Common myeloid progenitor, CD34-positive (primary cell): ENCODE data around the gene SLC17A3.

ENCODE experiments used
- CTCF ChIA-PET: fragments of 350-600 bp; sonication (Branson Sonifier 250); formaldehyde crosslinking; loops from one replicate; lab custom pipeline; 2021; ENCODE audit warnings: antibody characterized with exemption; lab: Charles Lee
- POLR2A ChIA-PET: fragments of 350-600 bp; sonication (Branson Sonifier 250); formaldehyde crosslinking; loops from one replicate; lab custom pipeline; 2021; ENCODE audit warnings: antibody characterized with exemption; lab: Charles Lee
- DNase-seq, 3 donors: peaks; one replicate each; pipeline versions ENCODE4 v3.0.0 to v3.0.0-alpha.2; 2013
- H3K27ac ChIP-seq, 2 experiments: 1 replicate in 1 of 2; 2 replicates in 1 of 2; pipeline ENCODE4 v1.7.0; 2013; ENCODE audit warnings: inconsistent platforms in 2 of 2, low read length in 2 of 2, mild to moderate bottlenecking in 2 of 2, low read depth in 1 of 2, moderate library complexity in 1 of 2; ENCODE audit not compliant: severe bottlenecking in 2 of 2, insufficient read depth in 1 of 2, poor library complexity in 1 of 2
- H3K27me3 ChIP-seq, 5 experiments: replicated peaks in 2 of 5; 1 replicate in 3 of 5; 2 replicates in 2 of 5; pipeline versions ENCODE4 v1.6.1 to v1.7.0; 2013; ENCODE audit warnings: low read length in 4 of 5, mild to moderate bottlenecking in 2 of 5, moderate library complexity in 2 of 5, inconsistent platforms in 1 of 5; ENCODE audit not compliant: insufficient read depth in 5 of 5, control insufficient read depth in 4 of 5
- H3K36me3 ChIP-seq, 4 experiments: 1 replicate in 2 of 4; 2 replicates in 2 of 4; pipeline versions ENCODE4 v1.6.1 to v1.7.0; 2013; ENCODE audit warnings: low read length in 3 of 4, control low read depth in 1 of 4, mild to moderate bottlenecking in 1 of 4; ENCODE audit not compliant: control insufficient read depth in 4 of 4, insufficient read depth in 4 of 4
- H3K4me1 ChIP-seq, 4 experiments: 1 replicate in 3 of 4; 2 replicates in 1 of 4; pipeline versions ENCODE4 v1.6.1 to v1.7.1; 2013; ENCODE audit warnings: low read length in 3 of 4, mild to moderate bottlenecking in 3 of 4, control low read depth in 1 of 4, inconsistent platforms in 1 of 4, moderate library complexity in 1 of 4; ENCODE audit not compliant: control insufficient read depth in 4 of 4, insufficient read depth in 4 of 4; ENCODE audit errors: control extremely low read depth in 1 of 4
- H3K4me3 ChIP-seq, 7 experiments: 1 replicate in 4 of 7; 2 replicates in 3 of 7; pipeline versions ENCODE4 v1.5.1 to v1.7.0; 2013; ENCODE audit warnings: mild to moderate bottlenecking in 7 of 7, low read length in 6 of 7, moderate library complexity in 6 of 7, inconsistent platforms in 2 of 7, low read depth in 2 of 7, control low read depth in 1 of 7; ENCODE audit not compliant: insufficient read depth in 4 of 7, control insufficient read depth in 1 of 7; ENCODE audit errors: extremely low read depth in 1 of 7
- H3K9me3 ChIP-seq, 5 experiments: 1 replicate in 4 of 5; 2 replicates in 1 of 5; pipeline versions ENCODE4 v1.6.1 to v1.7.1; 2013; ENCODE audit warnings: low read length in 4 of 5, mild to moderate bottlenecking in 2 of 5, inconsistent platforms in 1 of 5, low read depth in 1 of 5, moderate library complexity in 1 of 5; ENCODE audit not compliant: control insufficient read depth in 4 of 5, insufficient read depth in 2 of 5; ENCODE audit errors: control extremely low read depth in 1 of 5
- WGBS: methylation state at CpG from one replicate; pipeline ENCODE4 v1.1.5; 2013; ENCODE audit not compliant: insufficient coverage; 5-methylcytosine and 5-hydroxymethylcytosine counted together

SLC17A3 gene

DNA sequence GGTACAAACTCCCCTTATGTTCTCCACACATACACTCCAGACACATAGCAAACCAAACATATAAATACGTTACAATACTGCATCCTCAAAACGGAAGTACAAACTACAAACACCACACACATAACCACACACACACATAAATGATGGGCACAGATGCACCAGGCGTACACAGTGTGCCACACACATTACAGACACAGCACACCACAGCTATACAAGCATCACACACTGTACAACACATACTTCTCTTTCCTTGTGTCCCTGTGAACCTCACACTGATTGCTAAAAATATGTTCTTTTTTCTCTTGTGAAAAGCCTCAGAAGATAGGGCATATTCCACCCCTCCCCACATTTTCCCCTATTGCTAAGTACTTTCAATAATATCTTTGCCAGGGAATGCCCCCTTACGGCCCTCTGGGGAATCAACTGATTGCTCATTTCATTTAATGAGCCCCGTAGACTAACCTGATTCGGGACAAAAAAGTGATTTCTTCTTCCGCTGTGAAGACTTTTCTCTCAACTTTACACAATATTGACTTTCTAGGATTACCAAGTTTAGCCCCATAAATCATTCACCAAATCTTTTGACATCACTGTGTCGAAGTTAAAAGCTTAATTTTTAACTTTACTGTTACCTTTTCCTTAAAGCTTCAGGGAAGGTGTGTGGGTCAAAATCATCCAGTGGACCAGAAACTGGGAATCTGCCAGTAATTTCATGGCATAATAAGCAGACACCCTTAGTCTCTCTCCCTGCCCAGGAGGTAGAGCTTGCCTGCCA lies 42.3 kb downstream of the SLC17A3 start, which contains the start of gene SLC17A1:
Gene SLC17A1 (minus strand): TSS at position 521 of the 775 bp plus-strand sequence. CDS start 1,495 bp downstream, outside the sequence.
- no peaks in the 10 kb centered on the region for H3K36me3 ChIP-seq
- H3K27ac ChIP-seq, result no peak within 1 kb of the TSS
- H3K4me3 ChIP-seq, result no peak within 1 kb of the TSS
- no peaks in the 10 kb centered on the region for H3K9me3 ChIP-seq
- H3K27me3 ChIP-seq, result no peaks in the 10 kb centered on the region
- ChIA-PET POLR2A (no interaction called here), CTCF (interaction anchor here (1.2 kb wide), 1 partner anchor 50 kb away, joined by 3 read pairs; no protein-coding TSS in a partner anchor)
- DNase-seq, result no peak
- 94% methylated on average over 6 of the region's 8 CpGs for WGBS
- peaks cover 0 to 5% (median 0%) of the 10 kb centered on the region in 4 experiments for H3K4me1 ChIP-seq

DNA sequence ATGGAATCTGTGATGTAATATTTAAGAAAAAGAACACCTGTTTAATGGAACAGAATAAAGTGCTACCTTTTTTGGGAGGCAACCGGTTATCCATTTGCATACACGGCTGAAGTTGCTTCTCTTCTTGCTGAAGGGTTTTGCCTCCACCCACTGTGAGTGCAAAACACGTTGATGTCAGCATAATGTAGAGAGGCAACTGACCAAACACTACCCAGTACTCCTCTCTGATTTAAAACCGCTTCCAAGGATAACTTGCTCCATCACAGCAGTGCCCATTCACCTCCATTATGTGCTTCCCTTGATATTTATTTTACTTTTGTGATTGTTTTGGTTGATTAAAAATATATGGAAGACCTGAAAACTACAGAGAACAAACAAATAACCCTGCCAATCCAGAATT lies 43.6 kb downstream of the SLC17A3 start:
- Histone ChIP-seq H3K4me3 (no peak overlapping the region), H3K36me3 (no peaks in the 10 kb centered on the region), H3K27ac (no peak overlapping the region), H3K27me3 (no peaks in the 10 kb centered on the region), H3K9me3 (peaks cover 0 to 4% (median 0%) of the 10 kb centered on the region in 5 experiments), H3K4me1 (peaks cover 0 to 5% (median 0%) of the 10 kb centered on the region in 4 experiments)
- 100% methylated on average over 2 of the region's 4 CpGs for WGBS
- ChIA-PET CTCF (no interaction called here), POLR2A (no interaction called here)
- no peak for DNase-seq

DNA sequence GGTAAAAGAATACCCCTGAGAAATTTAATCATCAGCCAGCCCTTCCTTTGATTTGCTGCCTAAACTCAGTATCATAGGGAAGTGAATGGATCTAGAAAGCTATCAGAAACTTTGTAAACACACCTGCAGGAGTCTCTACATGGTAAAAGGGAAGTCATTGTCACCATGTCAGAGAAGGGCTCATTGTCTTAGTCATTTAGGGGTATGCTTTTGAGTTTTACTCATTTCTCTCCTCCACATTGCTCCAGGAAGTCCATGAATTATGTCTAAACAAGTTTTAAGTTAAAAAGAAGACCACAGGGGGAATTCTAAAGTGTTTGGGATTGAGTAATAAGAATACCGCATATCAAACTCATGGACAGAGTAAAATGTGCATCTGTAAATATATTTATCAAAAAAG lies 44.7 kb downstream of the SLC17A3 start:
- Histone ChIP-seq H3K9me3 (peaks cover 0 to 8% (median 0%) of the 10 kb centered on the region in 5 experiments), H3K4me1 (no peaks in the 10 kb centered on the region), H3K27ac (no peak overlapping the region), H3K36me3 (no peaks in the 10 kb centered on the region), H3K4me3 (no peak overlapping the region), H3K27me3 (no peaks in the 10 kb centered on the region)
- WGBS, result no CpG with 5 or more reads among the region's 1 CpG
- POLR2A ChIA-PET, result no interaction called here
- CTCF ChIA-PET, result no interaction called here
- DNase-seq, result no peak

DNA sequence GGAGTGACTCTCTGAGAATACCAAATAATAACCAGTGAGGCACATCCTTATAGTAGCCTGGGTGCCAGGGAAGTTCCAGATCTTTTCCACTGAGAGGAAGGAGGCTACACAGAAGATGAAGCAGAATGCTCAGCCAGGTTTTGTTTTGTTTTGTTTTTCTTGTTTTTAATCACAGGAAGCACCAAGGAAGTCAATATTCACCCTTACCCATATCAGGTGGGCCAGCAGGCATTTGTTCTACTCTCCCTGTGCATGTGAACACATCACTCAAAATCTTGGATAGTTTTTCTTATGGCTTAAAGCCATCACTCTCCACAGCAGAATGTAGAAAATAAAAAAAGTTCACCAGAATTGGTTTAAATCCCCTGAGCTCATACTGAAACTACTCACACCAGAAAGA lies 52.7 kb downstream of the SLC17A3 start:
- Histone ChIP-seq H3K4me1 (peaks cover 0 to 5% (median 0%) of the 10 kb centered on the region in 4 experiments), H3K27me3 (no peaks in the 10 kb centered on the region), H3K27ac (no peak overlapping the region), H3K9me3 (peaks cover 0 to 10% (median 0%) of the 10 kb centered on the region in 5 experiments), H3K4me3 (no peak overlapping the region), H3K36me3 (no peaks in the 10 kb centered on the region)
- no peak for DNase-seq
- POLR2A ChIA-PET, result no interaction called here
- CTCF ChIA-PET, result no interaction called here

DNA sequence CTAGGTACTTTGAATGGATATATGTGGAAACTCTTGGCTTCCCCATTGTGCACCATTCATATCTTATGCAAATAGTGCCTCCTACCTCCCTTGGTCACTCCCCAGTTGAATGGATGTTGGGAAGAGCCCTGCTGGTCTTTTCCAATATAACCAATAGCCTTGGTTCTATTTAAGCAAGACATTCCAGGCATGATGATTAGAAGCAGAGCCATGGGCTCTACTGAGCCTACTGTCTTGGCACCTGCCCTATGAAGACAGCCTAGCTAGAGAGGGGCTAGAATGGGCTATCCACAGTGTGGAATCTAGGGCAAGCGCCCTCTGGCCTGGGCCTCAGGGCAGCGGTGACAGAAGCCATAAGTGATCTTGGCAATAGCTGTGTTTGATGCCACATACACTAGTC lies 57.8 kb downstream of the SLC17A3 start:
- DNase-seq, result no peak
- Histone ChIP-seq H3K27ac (no peak overlapping the region), H3K9me3 (no peaks in the 10 kb centered on the region), H3K4me1 (no peaks in the 10 kb centered on the region), H3K4me3 (no peak overlapping the region), H3K36me3 (no peaks in the 10 kb centered on the region), H3K27me3 (no peaks in the 10 kb centered on the region)
- POLR2A ChIA-PET, result no interaction called here
- 100% methylated on average over 2 of the region's 2 CpGs for WGBS
- CTCF ChIA-PET, result no interaction called here

DNA sequence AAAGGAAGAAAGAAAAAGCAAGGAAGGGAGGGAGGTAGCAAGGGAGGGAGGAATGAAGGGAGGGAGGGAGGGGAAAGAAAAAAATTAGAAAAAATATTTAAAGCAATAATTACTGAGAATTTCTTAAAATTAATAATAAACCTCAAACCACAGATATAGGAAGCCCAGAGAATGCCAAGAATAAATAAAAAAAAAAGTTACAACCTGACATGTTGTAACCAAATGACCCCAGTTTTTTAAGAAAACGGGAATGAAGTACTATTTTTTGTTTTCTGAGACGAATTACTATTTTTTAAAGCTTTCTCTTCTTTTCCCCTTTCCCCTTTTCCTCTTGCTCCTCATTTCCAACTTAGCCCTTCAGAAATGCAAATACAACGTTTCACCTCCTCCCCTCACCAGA lies 58.8 kb downstream of the SLC17A3 start:
- ChIA-PET POLR2A (no interaction called here), CTCF (no interaction called here)
- 89% methylated on average over 3 of the region's 3 CpGs for WGBS
- Histone ChIP-seq H3K9me3 (no peaks in the 10 kb centered on the region), H3K4me3 (no peak overlapping the region), H3K27ac (no peak overlapping the region), H3K27me3 (no peaks in the 10 kb centered on the region), H3K36me3 (no peaks in the 10 kb centered on the region), H3K4me1 (no peaks in the 10 kb centered on the region)
- no peak for DNase-seq

DNA sequence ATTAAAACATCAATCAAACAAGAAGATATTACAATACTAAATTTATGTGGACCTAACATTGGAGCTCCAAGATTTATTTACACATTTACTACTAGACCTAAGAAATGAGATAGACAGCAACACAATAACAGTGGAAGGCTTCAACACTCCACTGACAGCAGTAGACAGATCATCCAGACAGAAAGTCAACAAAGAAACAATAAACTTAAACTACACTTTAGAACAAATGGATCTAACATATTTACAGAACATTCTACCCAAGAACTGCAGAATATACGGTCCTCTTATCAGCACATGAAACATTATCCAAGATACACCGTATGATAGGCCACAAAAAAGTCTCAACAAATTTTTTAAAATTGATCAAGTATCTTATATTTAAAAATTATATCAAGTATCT lies 69.2 kb downstream of the SLC17A3 start:
- H3K36me3 ChIP-seq, result no peaks in the 10 kb centered on the region
- no peak overlapping the region for H3K27ac ChIP-seq
- ChIA-PET POLR2A (no interaction called here), CTCF (interaction anchor here (1.3 kb wide), 1 partner anchor 17 kb away, joined by 7 read pairs; no protein-coding TSS in a partner anchor)
- no peaks in the 10 kb centered on the region for H3K27me3 ChIP-seq
- peaks cover 0 to 2% (median 0%) of the 10 kb centered on the region in 5 experiments for H3K9me3 ChIP-seq
- no peaks in the 10 kb centered on the region for H3K4me1 ChIP-seq
- no peak overlapping the region for H3K4me3 ChIP-seq
- no peak for DNase-seq
- no CpG with 5 or more reads among the region's 2 CpGs for WGBS
